PFSK-1 (cell line): ENCODE results near the gene TNFAIP8L3.

ENCODE experiments used
- FOXP2 ChIP-seq: optimal IDR thresholded peaks from 2 replicates; pipeline ENCODE3; 2011; ENCODE audit warnings: borderline replicate concordance, control low read depth, inconsistent platforms; ENCODE audit not compliant: insufficient read depth; ENCODE audit errors: extremely low read length, extremely low read depth
- POLR2AphosphoS5 ChIP-seq: IDR thresholded peaks from 2 replicates; pipeline ENCODE4 v1.6.1; 2012; ENCODE audit warnings: low read depth, mild to moderate bottlenecking, control low read depth, low read length, moderate library complexity
- REST ChIP-seq, 2 experiments: IDR thresholded peaks; 2 replicates each; pipeline versions ENCODE4 v1.6.1 to v1.8.0; 2011 to 2012; ENCODE audit warnings: low read depth in 2 of 2, low read length in 2 of 2, control low read depth in 1 of 2, inconsistent platforms in 1 of 2, mild to moderate bottlenecking in 1 of 2, moderate library complexity in 1 of 2; ENCODE audit not compliant: insufficient read depth in 1 of 2
- SIN3A ChIP-seq: IDR thresholded peaks from 2 replicates; pipeline ENCODE4 v1.6.1; 2012; ENCODE audit warnings: mild to moderate bottlenecking, low read length, moderate library complexity, borderline replicate concordance; ENCODE audit not compliant: insufficient read depth
- TAF1 ChIP-seq: IDR thresholded peaks from 2 replicates; pipeline ENCODE4 v1.6.1; 2012; ENCODE audit warnings: low read length, control low read depth, borderline replicate concordance; ENCODE audit not compliant: insufficient read depth

TNFAIP8L3 gene

GRCh38 chr15:51100785-51101489, 6.2 kb upstream of the TNFAIP8L3 start:
- TF ChIP-seq REST (IDR thresholded peaks at IDR 0.05; ENCODE audit: insufficient read depth in 1 of 2, low read depth in 2 of 2, low read length in 2 of 2) (no peak), FOXP2 (no peak), SIN3A (no peak)

DNA sequence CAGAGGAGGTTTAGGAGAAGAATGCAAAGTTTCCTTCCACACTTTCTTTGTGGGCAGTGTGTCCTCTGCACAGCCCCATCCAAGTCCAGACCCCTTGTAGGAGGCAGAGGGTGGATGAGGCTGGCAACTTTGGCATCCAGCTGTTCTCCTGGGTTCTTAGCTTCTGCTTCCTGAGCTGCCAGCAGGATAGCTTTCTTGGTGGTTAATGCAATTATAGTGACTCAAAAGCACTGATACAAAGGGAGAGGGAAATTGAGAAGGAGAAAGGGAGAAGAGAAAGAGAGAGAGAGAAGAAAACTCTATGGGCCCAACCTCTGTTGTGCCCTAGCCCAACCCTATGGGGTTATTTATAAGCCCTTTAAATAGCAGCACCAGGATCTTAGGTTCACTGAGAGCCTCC, 4.5 kb upstream of the TNFAIP8L3 start:
- no peak for TF ChIP-seq TAF1
- TF ChIP-seq POLR2AphosphoS5, result no peak
- no peak for TF ChIP-seq FOXP2
- TF ChIP-seq REST (IDR thresholded peaks at IDR 0.05; ENCODE audit: insufficient read depth in 1 of 2, low read depth in 2 of 2, low read length in 2 of 2), result no peak
- no peak for TF ChIP-seq SIN3A

DNA sequence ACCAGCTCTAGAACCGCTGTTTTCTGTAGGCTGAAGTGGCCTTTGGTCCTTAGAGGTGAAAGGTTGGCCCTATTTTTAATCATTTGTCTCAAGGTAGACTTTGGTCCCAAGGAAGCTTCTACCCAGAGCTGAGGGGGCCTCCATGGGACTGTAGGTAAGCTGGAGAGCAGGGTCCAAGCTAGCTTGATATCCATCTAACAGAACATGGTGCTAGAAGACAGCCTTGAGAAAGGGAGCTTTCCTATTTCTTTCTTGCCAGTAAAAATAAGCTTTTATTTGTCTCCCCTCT, 3.6 kb upstream of the TNFAIP8L3 start:
- TF ChIP-seq FOXP2 (no peak), REST (IDR thresholded peaks at IDR 0.05; ENCODE audit: insufficient read depth in 1 of 2, low read depth in 2 of 2, low read length in 2 of 2) (no peak), POLR2AphosphoS5 (no peak), SIN3A (no peak), TAF1 (no peak)

GRCh38 chr15:51097553-51098330, 3.0 kb upstream of the TNFAIP8L3 start:
- TF ChIP-seq POLR2AphosphoS5 (no peak), SIN3A (no peak), FOXP2 (no peak), REST (IDR thresholded peaks at IDR 0.05; ENCODE audit: insufficient read depth in 1 of 2, low read depth in 2 of 2, low read length in 2 of 2) (no peak), TAF1 (no peak)

DNA sequence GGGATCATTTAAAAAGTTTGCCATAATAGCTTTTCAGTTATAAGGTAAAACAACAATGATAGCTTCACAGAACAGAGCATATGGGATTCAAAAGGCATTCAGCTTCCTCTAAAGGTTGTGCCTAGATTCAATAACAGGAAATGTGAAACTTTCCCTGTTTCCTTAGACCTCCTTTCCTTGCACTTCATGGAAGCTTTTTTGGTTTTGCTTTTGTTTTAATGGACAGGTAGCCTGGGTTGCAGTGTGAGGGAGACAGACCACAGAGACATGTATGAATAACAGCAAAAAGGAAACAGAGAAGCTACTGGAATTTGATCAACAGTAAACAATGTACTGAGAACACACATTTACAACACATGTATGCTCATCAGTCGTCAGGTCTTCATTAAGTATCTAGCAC, 2.3 kb upstream of the TNFAIP8L3 start:
- TF ChIP-seq FOXP2 (no peak), POLR2AphosphoS5 (no peak), SIN3A (no peak), TAF1 (no peak), REST (IDR thresholded peaks at IDR 0.05; ENCODE audit: insufficient read depth in 1 of 2, low read depth in 2 of 2, low read length in 2 of 2) (no peak)
